Right renal pelvis (tissue), 4 donors: ENCODE data around the gene GLRA1. TPM values are rescaled to one million over a fixed set of nuclear protein-coding genes. Genes with fewer than 3 reads are reported as not detected.
"Not testable (repeated sequence)": the region's sequence is repeated elsewhere in the genome, so short reads cannot be mapped to it uniquely, and the experiment has no call there.

ENCODE experiments used
- DNase-seq, 4 donors: peaks; one replicate each; pipeline ENCODE4 v3.0.0-alpha.2; 2013; ENCODE audit warnings: low read depth in 4 of 4, low spot score in 3 of 4, missing footprints in 1 of 4
- polyA plus RNA-seq, 4 donors: library from polyadenylated mRNA; unstranded; fragments of 120-200 nt; gene quantifications; one replicate each; pipeline ENCODE4 v1.2.1, GENCODE V29; 2013; ENCODE audit not compliant: insufficient read length in 4 of 4

GLRA1 gene
- polyA plus RNA-seq, 4 donors = 0.10 TPM; not detected in 3

- DNase-seq = no peak
These were observed 2.7 kb downstream of the GLRA1 start for GRCh38 chr5:151921916-151922315.

DNA sequence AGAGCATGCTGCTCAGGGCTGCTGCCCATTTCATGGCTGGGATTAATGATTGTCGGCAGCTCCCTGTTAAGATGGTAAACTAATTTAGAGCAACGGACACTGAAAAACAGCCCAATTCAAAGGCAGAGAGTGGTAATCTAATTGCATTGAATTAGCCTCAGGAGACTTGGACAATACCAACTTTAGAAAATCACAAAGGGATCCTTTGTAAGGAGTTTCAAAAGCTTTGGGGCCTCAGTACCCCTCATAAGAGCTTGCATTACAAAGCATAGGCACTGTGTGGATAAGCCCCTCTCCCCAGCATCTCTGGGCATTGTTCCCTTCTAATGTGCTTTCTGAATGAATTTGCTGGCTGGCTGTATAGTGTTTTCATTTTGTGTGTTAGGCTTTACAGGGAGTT lies 6.7 kb downstream of the GLRA1 start:
- no peak for DNase-seq

- no peak for DNase-seq
These were observed 11.2 kb downstream of the GLRA1 start for GRCh38 chr5:151913425-151913824.

DNA sequence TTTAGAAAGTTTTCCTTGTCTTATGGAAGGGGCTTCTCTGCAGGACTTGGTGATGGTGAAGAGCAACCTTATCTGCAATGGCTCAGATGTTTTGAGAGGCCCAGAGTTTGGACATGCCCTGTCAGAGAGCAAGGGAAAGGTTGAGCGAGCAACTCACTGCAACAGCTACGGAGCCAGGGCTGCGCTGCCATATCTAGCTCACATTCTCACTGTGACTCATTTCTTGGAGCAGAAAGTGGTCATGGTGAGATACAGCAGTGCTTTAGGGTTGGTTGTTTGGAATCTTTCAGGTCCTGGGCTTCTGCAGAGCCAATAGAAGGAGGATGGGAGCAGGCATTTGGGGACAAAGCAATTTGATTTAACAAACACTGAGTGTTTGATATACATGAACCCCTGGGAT lies 12.3 kb downstream of the GLRA1 start:
- DNase-seq = no peak

DNA sequence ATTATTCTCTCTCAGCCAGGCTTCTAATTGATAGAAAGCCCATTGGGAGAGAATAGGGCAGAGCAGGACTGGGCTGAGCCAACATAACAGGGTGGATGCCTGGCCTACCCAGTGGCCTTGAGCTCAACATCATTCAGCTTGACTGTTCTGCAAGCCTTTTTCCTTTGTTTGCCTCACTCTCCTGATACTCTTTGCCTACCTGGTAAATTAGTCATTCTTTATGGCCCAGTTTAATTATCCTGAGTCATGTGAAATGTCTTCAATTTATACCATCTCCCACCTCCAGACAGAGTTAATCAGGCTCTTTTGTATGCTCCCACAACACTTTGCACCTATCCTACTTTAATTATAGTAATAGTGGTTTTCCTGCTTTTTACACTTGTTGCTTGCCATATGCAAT lies 13.6 kb downstream of the GLRA1 start:
- DNase-seq = no peak

DNA sequence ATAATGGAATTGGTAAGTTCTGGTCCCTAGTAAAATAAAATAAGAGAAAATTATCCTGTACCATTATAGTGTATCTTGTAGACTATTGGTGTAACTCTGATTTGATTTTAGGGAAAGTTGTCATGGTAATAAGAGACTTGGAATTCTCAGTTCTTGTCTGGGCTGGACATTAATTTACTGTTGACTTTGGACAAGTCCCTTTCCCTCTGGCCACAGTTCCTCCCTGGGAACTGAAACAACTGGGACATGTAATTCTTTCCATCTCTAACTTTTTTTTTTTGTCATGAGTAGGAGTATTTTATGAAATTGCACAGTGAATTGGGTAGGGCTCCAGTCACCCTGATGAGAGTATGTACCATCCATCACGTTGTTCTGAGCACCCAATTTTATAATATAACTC lies 15.0 kb downstream of the GLRA1 start:
- DNase-seq = no peak

GRCh38 chr5:151906246-151906645 lies 18.4 kb downstream of the GLRA1 start:
- DNase-seq = no peak

- DNase-seq = no peak
These were observed 19.1 kb downstream of the GLRA1 start for GRCh38 chr5:151905557-151905961.

DNA sequence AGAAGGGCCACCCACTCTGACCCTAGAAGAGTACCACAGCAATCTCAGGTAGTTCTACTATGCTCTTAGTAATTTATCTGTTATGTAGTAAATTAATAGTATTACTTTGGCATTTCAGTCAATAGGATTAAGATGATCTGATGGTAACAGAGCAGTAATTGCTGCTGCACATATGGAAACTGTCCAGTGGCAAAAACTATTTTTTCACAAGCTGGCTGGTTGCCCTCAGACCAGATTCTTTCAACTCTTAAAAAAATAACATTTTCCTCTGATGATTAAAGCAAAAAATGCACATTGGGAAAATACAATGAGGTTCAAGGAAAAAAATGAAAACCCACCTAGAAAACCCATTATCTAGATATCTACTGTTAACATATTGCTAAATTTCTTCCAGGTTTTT lies 19.7 kb downstream of the GLRA1 start:
- no peak for DNase-seq

- DNase-seq = no peak
These were observed 20.5 kb downstream of the GLRA1 start for GRCh38 chr5:151904127-151904526.

- no peak for DNase-seq
These were observed 21.4 kb downstream of the GLRA1 start for GRCh38 chr5:151903243-151903653.

GRCh38 chr5:151902215-151902614 lies 22.4 kb downstream of the GLRA1 start:
- no peak for DNase-seq

DNA sequence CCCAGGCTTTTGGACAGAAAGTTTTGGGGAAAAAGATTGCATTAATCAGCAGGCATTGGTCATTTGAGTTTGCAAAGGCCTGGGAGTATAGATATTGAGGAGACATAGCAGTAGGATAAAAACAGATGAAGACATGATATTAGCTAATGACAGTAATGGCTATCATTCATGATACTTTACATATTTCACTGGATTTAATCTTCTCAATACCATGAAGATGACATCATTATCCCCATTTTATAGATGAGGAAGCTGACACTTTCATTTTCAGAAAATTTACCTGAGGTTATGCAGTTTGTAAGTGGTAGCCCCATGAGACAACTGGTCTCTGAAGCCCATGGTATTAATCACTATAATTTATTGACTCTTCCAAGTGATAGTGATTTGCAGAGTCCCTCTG lies 23.0 kb downstream of the GLRA1 start:
- no peak for DNase-seq

GRCh38 chr5:151900891-151901290 lies 23.8 kb downstream of the GLRA1 start:
- DNase-seq = no peak

GRCh38 chr5:151899399-151899798 lies 25.3 kb downstream of the GLRA1 start:
- DNase-seq = no peak

DNA sequence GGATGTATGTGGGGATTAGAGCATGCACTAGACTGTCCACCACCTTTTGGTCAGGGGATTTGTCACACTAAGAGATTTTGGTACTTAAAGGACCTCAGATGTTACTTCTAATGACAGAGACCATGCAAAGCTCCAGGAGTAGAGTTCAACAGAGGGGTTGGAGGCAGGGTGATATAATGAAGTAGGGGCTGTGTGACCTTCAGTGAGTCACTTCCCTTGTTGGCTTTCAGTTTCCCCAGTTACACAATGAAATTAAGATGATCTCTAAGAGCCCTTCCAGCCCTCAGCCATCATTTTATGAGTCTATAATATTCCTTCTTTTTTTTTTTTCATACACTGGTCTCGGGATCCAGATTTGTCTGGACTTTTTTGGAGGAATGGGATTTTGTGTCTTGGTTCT lies 26.8 kb downstream of the GLRA1 start:
- no peak for DNase-seq

GRCh38 chr5:151897020-151897552 lies 27.6 kb downstream of the GLRA1 start:
- DNase-seq = no peak

DNA sequence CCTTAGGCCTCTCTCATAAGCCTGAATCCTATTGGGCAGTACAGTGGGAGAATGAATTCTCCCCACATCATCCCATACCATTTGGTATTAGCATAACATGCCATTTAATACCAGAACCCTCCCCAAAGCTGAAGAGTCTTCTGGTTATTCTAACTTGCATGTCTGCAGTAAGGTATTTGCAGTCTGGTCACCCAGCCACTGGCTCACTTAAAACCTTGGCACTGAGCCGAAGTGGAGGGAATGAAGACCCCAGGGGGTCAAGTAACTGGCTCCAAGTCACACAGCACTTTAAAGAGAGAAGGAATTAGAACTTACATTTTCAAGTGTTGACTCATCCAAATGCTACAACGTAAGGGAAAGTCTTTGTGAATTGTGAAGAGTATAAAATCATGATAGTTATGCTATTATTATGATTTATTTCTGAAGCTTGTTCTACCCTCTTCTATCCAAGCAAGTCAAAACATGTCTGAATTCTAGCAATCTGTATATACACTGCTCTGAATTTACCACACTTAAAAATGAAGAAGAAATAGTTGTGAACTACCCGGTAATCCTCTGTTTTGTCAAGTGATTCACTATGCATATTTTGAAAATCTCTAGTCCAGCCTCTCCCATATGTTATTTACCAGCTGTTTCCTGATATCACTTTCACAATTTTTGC lies 28.5 kb downstream of the GLRA1 start:
- no peak for DNase-seq

- no peak for DNase-seq
These were observed 29.0 kb downstream of the GLRA1 start for GRCh38 chr5:151895660-151896030.

DNA sequence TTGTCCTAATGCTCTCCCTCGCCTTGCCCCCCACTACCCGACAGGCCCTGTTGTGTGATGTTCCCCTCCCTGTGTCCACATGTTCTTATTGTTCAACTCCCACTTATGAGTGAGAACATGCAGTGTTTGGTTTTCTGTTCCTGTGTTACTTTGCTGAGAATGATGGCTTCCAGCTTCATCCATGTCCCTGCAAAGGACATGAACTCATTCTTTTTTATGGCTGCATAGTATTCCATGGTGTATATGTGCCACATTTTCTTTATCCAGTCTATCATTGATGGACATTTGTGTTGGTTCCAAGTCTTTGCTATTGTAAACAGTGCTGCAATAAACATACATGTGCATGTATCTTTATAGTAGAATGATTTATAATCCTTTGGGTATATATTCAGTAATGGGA lies 31.2 kb downstream of the GLRA1 start:
- DNase-seq = not testable (repeated sequence)

DNA sequence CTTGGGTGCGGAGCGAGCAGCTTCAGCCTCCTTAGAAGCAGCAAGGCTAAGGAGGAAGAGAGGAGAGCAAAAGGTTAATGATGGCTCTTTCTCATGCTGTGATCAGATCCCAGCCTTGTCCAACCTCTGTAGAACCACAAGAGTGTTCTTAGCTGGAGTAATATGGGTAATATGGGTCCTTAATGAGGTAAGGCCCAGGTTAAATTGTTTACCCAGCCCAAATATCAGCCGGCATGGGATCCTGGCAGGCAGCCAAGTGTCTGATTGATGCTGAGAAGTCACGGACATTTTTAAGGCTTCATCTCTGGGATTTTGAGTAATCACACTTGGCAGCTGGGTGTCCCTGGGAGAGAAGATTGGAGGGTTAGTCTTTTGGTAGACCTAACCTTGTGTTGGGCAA lies 32.3 kb downstream of the GLRA1 start:
- no peak for DNase-seq

DNA sequence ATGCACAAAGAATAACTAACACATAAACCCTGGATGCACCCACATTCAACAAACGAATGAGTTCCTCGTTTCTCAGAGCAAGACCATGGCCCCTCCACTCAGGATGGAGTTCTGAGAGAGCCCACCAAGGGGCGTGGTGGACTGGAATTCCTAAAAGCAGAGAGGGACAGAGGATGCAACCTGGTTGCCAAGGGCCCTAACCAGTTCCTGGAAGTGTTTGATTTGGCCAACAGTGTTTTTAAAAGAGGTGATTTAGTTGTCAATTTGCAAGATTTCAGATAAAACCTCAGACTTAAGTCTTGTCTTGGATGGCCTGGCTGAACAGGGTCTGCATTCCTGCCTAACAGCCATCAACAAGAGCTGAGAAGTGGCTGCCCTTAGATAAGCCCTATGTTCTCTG lies 34.4 kb downstream of the GLRA1 start:
- no peak for DNase-seq

DNA sequence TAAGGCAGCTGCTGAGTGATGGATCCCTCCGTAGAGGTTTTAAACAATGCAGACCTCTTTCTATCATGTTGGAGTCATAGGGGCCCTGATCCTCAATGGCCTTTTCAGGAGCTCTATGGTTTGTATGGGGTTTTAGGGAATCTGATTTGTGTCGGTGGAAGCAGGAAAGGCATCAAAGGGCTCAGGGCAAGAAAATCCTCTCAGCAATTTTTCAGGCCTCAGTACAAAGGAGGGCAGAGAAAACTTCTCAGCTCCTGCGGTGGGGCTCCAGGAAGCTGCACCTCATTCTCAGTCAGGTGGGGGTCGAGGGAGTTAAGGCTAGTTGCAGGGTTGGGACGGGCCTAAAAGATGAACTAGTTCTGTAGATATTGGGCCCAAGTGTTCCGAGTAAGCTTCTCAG lies 35.0 kb downstream of the GLRA1 start:
- DNase-seq = no peak
